ENCODE measurements around the gene SDHD. TPM values are rescaled to one million over a fixed set of nuclear protein-coding genes. Genes with fewer than 3 reads are reported as not detected.

Gene SDHD
- total RNA-seq (55.0 and 57.7 TPM in 2 replicates), polyA plus RNA-seq (33.5 and 43.0 TPM in 2 replicates), polyA minus RNA-seq (58.6 and 99.4 TPM in 2 replicates)
- total RNA-seq (2013): 81.0 TPM

- H3K9me3 Mint-ChIP-seq (ENCODE audit: insufficient read depth): no peaks in the 10 kb centered on the region
Measured at GRCh38 chr11:112086422-112087191, at the start of gene SDHD, which contains the start of gene TIMM8B. Gene SDHD (plus strand): TSS chr11:112086873. CDS start chr11:112086908, 35 bp downstream. Gene TIMM8B (minus strand): TSS chr11:112086756. CDS start chr11:112086723, 33 bp downstream.

More at GRCh38 chr11:112086422-112087191, at the start of gene SDHD, which contains the start of gene TIMM8B:
- CTCF ChIA-PET: interaction anchor here (0.6 to 2.0 kb wide), 8 partner anchors 10 to 194 kb away, joined by 3 to 6 read pairs (median 4); no protein-coding TSS in a partner anchor
- Histone ChIP-seq H3K79me2 (ENCODE audit: control insufficient read depth, insufficient read depth, low read length) (peaks cover 48% of the 10 kb centered on the region), H3K4me3 (ENCODE audit: control extremely low read depth in 1 of 5, extremely low read depth in 1 of 5, insufficient read depth in 1 of 5, low read depth in 2 of 5, low read length in 4 of 5) (peak within 1 kb of the TSS; percentile 73 to 100 (median 97)), H4K20me1 (ENCODE audit: control insufficient read depth, insufficient read depth, low read length, poor library complexity, severe bottlenecking) (no peaks in the 10 kb centered on the region), H3K4me1 (ENCODE audit: control insufficient read depth in 2 of 2, insufficient read depth in 2 of 2, low read length in 2 of 2) (peaks cover 18 to 21% of the 10 kb centered on the region in 2 donors), H2AFZ (ENCODE audit: insufficient read depth, low read depth, low read length, poor library complexity, severe bottlenecking) (peak within 1 kb of the TSS; percentile 91), H3K27me3 (replicated peaks in 1 of 4; ENCODE audit: control extremely low read depth in 1 of 4, control insufficient read depth in 3 of 4, insufficient read depth in 4 of 4, low read length in 3 of 4) (no peaks in the 10 kb centered on the region), H3K9me3 (ENCODE audit: control extremely low read depth in 1 of 3, control insufficient read depth in 2 of 3, insufficient read depth in 1 of 3, low read length in 2 of 3) (no peaks in the 10 kb centered on the region), H3K27ac (ENCODE audit: low read length in 2 of 2) (peak within 1 kb of the TSS; percentile 77 to 91), H3K4me2 (replicated peaks; ENCODE audit: low read depth, low read length, poor library complexity, severe bottlenecking) (peak within 1 kb of the TSS; percentile 91), H3K36me3 (replicated peaks in 1 of 2; ENCODE audit: control extremely low read depth in 1 of 2, control insufficient read depth in 1 of 2, extremely low read depth in 1 of 2, insufficient read depth in 2 of 2, low read length in 1 of 2) (peaks cover 1 to 58% of the 10 kb centered on the region in 2 experiments), H3K9ac (ENCODE audit: low read length) (peak within 1 kb of the TSS; percentile 93)
- Mint-ChIP-seq H3K4me3 (peak within 1 kb of the TSS; percentile 89), H3K4me1 (peaks cover 42% of the 10 kb centered on the region), H3K27me3 (no peaks in the 10 kb centered on the region), H3K27ac (peak within 1 kb of the TSS; percentile 93)
- under 1% methylated on average over 37 of the region's 45 CpGs for WGBS (ENCODE audit: insufficient coverage)
- POLR2A ChIA-PET: interaction anchor here (1.0 to 1.4 kb wide), 4 partner anchors 12 to 215 kb away, joined by 3 to 4 read pairs (median 4); partner anchors contain the start of genes ALG9 and NKAPD1
- intact Hi-C loops (cut with micrococcal nuclease): loop anchor here (1.0 to 2.0 kb wide), 7 partner anchors 12 to 1686 kb away; partner anchors contain the start of genes ALG9, CFAP68, DLAT and FDXACB1
- TF ChIP-seq EZH2 (IDR thresholded peaks at IDR 0.05; ENCODE audit: borderline replicate concordance, insufficient read depth, low read depth, low read length, poor library complexity, severe bottlenecking) (no peak), CTCF (IDR thresholded peaks at IDR 0.05) (peak; percentile 26)
- ATAC-seq (ENCODE audit: low read depth): peak; percentile 89
- DNase-seq: peak; percentile 98
